Hepatic stellate cell (primary cell): ENCODE results near the gene RAPGEF2.
A peak's percentile ranks its signal among the peaks of the same experiment; 100 is the strongest.
"Not testable (repeated sequence)": the region's sequence is repeated elsewhere in the genome, so short reads cannot be mapped to it uniquely, and the experiment has no call there.

Experiments used
- DNase-seq: peaks from one replicate; pipeline ENCODE4 v3.0.0; 2011; ENCODE audit warnings: low spot score

RAPGEF2 gene

DNA sequence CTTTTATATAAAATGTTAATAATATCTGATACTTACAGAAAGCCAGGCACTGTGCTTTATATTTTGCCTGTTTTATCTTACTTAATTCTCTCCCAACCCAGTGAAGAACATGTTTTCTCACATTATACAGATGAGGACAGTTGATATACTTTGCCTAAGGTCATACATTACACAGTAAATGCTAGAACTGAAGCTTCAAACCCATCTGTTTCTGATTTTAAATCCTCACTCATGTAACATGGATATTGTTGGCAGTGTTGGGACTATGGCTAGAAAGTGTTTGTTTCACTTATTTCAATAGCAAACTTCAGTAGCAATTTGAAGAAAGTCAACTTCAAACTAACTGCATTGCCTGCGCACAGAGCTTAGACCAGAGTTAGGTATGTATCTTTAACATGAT lies 57.4 kb downstream of the RAPGEF2 start:
- no peak for DNase-seq

GRCh38 chr4:159161436-159161835 lies 58.6 kb downstream of the RAPGEF2 start:
- DNase-seq, result not testable (repeated sequence)

DNA sequence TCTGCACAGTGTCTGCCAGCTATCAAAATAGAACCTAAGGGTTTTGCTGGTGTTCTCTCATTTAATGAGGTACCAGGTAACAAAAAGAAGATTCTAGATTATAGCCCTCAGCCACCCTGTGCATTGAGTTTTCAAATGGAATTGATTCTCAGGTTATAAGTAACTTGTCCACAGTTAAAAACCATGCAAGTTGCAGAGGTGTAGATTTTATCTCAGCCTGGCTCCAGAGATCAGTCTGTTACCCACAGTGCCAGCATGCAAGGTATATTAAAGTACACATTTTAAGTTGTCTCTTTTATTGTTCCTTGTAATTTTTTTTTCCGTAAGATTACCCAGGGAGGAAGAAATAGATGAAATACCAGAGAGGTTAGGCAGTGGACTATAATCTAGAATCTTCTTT lies 59.7 kb downstream of the RAPGEF2 start:
- DNase-seq, result no peak

GRCh38 chr4:159163521-159163920 lies 60.6 kb downstream of the RAPGEF2 start:
- no peak for DNase-seq

DNA sequence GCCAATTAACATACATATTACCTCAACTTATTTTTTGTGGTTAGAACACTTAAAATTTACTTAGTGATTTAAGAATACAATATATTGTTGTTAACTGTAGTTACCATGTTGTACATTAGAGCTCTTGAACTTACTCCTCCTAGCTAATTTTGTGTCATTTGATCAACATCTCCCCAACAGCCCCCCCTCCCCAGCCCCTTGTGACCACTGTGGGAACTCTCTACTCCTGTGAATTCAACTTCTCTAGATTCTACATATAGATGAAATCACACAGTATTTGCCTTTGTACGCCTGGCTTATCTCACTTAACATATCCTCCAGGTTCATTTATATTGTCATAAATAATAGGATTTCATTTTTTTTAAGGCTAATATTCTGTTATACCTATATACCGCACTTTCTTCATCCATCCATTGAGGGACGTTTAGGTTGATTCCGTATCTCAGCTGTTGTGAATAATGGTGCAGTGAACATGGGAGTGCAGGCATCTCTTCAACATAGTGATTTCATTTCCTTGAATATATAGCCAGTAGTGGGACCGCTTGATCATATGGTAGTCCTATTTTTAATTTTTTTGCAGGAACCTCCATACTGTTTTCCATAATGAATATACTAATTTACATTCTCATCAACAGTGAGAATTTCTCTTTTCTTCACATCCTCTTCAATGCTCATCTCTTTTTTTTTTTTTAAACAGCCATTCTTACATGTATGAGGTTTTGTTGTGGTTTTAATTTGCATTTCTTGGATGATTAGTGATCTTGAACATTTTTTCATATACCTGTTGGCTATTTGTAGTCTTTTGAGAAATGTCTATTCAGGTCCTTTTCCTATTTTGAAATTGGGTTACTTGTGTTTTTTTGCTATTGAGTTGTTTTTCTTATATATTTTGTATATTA lies 66.8 kb downstream of the RAPGEF2 start:
- DNase-seq, result no peak

DNA sequence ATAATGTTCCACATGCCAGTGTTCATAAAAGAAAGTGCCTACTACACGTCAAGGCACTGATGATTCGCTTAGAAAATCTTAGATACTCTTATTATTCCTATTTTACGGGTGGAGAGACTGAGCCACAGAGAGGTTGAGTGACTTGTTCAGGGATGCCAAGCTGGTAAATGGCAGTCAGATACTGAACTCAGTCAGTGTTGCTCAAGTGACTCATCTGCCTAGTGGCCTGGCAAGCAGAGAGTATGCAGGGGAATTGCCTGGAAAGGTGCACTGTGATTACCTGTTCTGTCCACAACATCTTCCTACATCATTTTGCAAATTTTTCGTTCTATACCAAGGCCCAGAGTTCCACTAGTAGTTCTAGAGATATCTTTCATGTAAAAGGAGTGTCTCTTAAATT lies 68.4 kb downstream of the RAPGEF2 start:
- DNase-seq, result no peak

- no peak for DNase-seq
Observed at GRCh38 chr4:159173886-159174285, 71.0 kb downstream of the RAPGEF2 start.

DNA sequence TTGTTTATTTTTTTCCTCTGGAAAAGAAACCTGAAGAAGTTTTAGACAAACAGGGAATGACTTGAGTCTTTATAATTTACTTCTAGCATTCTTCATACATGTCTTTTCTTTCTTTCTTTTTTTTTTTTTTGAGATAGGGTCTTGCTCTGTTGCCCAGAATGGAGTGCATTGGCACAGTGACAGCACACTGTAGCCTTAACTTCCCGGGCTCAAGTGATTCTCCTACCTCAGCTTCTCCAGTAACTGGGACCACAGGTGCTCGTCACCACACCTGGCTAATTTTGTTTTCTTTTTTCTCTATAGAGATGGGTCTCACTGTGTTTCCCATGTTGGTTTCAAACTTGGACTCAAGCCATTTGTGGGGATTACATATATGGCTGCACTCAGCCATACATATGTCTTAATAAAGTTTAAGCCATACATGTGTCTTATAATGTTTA lies 71.8 kb downstream of the RAPGEF2 start:
- no peak for DNase-seq

DNA sequence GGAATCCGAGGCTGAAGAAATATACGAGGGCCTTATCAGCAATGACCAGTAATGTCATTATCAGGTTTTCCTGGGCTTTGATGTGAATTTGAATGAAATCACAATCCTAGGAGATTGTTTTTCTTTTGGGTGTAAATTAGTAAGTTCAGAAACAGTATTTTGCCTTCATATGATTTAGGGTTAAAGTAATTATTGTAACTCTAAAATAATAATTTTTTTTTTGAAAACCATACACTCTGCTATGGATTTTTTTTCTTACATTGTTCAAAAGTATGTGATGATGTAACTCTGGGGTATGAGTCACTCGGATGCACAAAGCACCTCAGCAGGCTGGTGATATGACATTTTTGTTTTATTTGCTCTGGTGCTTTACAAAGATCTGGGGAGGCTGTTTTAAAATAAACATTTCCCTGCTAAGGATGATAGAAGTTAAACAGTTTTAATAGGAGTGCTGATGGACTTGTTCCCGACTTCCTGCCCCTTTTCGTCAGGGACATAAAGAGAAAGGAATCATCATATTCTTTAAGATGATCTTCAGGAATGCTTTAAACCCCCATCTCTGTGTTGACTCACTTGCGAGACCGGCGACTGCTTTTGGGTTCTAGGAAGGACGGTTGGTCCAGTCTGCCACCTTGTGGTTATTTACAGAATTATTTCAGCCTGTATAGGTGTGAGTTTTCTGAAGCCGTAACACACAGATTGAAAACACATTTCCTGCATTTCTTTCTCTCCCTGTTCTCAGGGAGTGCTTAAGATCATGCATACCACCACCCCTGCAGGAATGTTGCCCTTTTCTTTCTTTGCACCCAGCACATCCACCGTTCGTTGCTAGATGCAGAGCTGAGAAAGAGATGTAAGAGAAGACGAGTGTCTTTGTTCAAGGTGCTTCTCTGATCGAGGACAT lies 72.5 kb downstream of the RAPGEF2 start:
- DNase-seq, result peak; percentile 37

DNA sequence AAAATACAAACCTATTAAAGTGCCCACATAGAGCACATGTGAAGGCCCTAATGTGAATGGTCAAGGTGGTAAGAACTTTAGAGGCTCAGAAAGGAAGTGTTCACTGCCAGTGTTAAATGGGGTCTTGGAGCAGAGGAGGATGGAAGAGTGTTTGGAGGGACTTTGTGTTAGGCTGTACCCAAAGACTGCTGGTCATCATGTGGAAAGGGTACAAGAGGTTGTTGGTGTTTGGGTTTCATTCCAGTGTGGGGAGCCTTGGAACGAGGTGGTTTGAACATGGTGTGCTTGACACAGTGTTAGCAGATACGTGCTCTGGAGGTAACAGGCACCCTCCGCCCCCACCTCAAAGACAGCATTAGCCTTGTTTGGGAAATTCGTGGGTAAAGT lies 73.1 kb downstream of the RAPGEF2 start:
- DNase-seq, result no peak

DNA sequence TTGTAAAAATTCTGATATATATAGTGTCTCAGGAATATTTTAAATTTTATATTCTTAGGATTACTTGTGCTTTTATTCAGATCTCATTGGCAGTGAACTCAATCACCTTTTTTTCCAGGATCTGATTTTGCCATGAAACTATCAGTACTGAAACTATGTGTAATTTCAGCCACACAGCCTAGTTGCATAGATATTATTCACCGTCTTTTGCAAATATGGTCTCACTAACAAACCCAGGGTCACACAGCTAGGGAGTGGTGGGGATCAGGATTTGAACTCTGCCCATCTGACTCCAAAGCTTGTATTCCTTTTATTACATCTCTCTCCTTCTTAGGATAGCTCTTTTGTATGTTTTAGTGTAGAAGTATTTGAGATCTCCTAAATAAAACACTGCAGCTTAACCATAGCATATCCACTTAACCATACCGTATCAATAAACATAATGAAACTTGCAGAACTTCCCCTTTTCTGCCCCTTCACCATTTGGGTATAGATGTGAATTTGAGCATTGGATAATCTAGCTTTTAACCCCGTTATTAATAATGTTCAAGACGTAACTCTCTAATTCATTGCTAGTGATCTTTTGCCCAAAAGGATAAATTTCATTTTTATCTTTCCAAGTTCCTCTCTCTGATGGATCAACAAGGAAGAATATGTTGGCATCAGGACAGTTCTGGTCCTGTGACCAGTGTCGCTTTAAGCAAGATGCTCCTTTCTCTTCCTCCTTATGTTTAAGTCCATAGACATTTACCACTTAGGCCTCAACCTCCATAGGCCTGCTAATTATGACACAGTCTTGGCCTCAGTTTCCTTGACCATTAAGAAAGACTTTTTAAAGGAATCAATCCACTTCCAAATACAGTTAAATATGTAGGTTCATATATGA lies 74.6 kb downstream of the RAPGEF2 start:
- no peak for DNase-seq

DNA sequence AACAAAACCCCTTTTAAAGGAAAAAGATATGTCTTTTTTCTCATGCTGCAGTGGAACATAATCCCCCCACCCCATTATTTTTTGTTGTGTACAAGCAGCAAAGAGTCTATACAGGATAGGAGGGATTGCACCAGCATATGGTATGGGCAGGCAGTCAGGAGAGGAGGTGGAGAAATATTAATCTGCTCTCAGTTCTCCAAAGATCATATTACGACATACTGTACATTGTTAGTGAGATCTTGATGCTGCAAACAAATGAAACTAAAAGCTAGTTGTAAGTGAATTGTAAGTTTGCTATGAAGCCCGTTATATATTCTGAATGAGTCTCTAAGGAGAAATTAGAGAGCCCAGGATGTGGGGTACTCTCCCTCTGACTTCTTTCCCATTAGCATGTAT lies 75.3 kb downstream of the RAPGEF2 start:
- no peak for DNase-seq

DNA sequence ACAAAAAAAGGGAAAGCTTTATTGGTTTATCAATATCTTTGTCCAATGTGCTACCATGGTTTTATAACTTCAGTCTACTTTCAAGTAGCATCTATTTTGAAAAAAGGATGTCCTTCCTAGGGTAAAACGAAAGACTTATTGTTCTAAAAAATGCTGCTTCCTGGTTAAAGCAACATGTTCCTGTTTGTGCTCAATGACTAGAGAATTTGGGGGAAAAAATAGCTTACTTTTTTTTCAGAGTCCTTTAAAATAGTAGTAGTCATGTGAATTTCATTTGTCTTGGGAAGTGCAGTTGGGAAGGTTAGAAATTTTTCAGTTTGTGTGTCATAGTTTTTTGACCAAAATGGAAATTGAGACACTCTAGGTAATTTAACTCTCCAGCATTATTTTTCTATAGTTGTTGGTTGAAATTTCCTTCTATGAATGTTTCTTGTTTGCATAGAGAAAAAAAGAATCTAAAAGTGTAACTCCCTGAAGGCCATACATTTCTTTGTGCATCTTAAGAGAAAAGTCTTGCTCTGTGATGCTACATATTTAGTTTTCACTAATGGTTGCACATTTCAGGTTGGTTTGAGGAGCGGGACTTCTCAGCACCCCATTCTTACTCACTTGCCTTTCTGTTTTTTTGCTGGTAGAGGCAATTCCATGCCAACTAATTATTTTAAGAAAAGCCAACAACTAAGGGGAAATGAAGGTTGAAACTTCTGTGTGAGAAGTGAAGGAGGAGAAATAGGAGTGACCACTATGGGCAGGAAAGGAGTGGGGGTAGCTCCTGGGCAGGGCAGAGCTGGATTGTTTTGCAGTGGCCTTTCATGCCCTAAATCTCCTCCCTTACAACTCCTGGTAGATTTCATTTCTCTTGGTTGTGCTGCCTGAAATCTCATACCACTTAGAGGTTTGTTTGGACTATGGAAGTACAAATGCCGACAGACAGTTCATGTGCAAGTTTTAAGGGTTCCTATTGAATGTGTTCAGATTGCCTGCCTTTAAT lies 76.4 kb downstream of the RAPGEF2 start:
- no peak for DNase-seq

- DNase-seq, result not testable (repeated sequence)
Observed at GRCh38 chr4:159183885-159184605, 81.2 kb downstream of the RAPGEF2 start.

GRCh38 chr4:159185591-159186023 lies 82.7 kb downstream of the RAPGEF2 start:
- no peak for DNase-seq

DNA sequence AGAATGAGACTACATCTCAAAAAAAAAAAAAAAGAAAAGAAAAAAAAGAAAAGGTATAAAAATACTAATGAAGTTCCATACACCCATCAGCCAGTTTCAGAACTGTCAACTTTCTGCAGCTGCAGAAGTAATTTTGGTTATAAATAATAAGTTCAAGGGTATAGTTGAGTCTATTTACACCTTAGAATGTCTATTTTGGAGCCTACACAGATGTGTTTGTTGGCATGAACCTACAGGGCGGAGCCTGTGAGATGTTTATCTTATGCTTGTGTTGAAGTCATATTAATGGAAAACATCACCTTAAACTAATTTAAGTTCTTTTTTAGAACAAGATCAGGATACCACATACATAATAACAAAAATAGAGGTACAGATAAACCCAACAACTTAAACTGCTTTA lies 85.8 kb downstream of the RAPGEF2 start:
- no peak for DNase-seq

DNA sequence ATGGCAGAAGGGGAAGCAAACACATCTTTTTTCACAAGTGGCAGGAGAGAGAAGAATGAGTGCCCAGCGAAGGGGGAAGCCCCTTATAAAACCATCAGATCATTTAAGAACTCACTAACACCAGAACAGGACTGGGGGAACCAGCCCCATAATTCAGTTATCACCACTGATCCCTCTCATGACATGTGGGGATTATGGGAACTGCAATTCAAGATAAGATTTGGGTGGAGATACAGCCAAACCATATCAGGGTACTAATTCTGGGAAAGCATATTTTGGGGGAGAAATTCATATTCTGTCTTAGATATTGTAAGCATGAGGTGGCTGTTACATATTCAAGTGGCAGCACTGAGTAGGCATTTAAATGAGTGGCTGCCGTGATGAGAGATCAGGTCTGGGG lies 87.8 kb downstream of the RAPGEF2 start:
- DNase-seq, result no peak

DNA sequence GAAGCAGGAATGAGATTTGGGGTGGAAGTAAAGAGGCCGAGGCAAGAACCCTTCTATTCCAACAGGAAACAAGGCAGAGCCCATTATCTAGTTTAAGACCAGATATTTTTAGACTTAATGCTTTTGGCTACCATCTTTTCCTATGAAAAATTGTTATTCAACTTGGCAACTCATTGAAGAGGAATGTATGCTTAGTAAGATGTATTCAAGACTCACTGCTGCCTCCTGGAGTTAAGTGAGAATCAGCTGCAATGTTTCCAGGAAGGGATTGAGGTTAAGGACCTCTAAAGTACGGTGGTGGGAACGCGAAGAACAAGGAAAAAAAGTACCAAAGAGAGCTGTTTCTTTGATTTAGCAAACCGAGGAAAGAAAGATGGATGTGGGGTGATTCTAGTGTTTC lies 89.1 kb downstream of the RAPGEF2 start:
- peak; percentile 34 for DNase-seq

DNA sequence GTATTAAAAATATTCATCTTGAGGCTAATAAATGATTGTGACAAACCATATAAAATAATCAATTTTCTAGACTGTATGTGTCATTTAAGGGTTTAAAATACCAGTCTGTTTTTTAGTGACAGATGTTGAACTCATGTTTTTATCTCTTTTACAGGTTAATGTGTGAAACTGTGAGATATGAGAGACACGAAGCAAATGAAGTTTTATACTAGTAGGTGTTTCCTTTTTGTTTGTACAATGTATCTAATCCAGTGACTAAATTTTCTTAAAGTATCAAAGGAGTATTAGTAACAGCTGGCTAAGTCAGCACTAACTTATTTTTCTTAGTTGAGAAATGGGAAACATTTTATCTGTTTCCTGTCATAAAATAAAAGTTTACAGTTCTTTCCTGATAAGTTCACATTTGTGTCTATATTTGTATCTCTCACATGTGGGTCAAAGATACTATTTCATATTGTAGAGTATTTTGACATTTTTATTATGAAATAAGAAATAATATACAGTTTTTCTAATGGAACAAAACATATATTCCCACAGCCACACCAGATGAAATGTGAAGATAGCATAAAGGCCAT lies 90.3 kb downstream of the RAPGEF2 start:
- DNase-seq, result no peak

DNA sequence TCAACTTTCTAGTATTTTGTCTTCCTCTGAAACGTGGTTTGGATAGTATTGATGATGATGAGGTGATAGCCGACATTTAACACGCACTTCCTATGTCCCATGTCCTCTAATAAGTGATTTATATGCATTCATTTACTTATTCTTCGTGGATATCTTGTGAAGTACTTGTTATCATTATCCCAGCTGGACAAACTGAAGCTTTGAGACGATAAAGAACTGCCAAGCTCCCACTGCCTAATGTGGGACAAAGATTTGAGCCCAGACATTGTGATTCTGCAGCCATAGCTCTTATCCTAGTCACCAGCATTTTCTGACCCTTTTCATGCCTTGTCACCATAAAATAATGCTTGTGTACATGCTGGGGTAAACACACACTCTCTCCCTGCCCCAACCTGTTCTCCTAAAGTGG lies 92.5 kb downstream of the RAPGEF2 start:
- DNase-seq, result no peak
